Measurements from ENCODE around the gene SIX2. TPM values are rescaled to one million over a fixed set of nuclear protein-coding genes. Genes with fewer than 3 reads are reported as not detected.

SIX2 gene
- total and polyA plus RNA-seq, 2 experiments from 2014 or later = 0.87 to 1.3 TPM

DNA sequence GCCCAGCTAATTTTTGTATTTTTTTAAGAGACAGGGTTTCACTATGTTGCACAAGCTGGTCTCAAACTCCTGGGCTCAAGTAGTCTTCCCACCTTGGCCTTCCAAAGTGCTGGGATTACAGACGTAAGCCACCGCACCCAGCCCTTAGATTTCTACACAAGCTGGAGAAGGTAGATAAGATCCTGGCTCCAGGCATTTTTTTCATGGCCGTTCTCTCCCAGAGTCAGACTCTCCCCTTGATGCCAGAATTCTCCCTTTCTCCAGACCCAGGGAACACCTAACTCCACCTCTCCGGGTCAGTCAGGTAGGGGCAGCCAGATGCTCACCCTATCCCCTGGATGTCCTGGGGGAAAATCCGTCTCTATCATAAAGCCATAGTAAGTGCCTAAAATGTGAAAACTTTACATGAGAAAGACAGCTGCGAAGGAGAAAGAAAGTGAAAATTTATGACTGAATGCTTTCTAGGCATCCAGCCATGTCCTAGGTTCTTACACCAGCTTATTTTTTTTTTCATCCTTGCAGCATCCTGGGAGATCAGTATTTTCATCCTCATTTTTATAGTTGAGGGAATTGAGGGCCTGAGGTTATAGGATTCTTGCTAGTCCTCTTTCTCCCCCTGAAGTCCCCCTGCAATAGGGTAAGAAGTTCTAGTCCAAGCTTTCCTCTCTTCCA, 51.5 kb downstream of the SIX2 start:
- peaks cover 46% of the 10 kb centered on the region for H3K27me3 Mint-ChIP-seq (ENCODE audit: insufficient read depth, low read depth, poor library complexity)
- no peak for TF ChIP-seq NANOG (IDR thresholded peaks at IDR 0.05; ENCODE audit: borderline replicate concordance)
- no peak for TF ChIP-seq ZNF331 (CRISPR knock-in tag; IDR thresholded peaks at IDR 0.05; ENCODE audit: low read depth)
- TF ChIP-seq CREB1 (CRISPR knock-in tag; IDR thresholded peaks at IDR 0.05; ENCODE audit: low read depth) = no peak
- TF ChIP-seq, protein P1, sequence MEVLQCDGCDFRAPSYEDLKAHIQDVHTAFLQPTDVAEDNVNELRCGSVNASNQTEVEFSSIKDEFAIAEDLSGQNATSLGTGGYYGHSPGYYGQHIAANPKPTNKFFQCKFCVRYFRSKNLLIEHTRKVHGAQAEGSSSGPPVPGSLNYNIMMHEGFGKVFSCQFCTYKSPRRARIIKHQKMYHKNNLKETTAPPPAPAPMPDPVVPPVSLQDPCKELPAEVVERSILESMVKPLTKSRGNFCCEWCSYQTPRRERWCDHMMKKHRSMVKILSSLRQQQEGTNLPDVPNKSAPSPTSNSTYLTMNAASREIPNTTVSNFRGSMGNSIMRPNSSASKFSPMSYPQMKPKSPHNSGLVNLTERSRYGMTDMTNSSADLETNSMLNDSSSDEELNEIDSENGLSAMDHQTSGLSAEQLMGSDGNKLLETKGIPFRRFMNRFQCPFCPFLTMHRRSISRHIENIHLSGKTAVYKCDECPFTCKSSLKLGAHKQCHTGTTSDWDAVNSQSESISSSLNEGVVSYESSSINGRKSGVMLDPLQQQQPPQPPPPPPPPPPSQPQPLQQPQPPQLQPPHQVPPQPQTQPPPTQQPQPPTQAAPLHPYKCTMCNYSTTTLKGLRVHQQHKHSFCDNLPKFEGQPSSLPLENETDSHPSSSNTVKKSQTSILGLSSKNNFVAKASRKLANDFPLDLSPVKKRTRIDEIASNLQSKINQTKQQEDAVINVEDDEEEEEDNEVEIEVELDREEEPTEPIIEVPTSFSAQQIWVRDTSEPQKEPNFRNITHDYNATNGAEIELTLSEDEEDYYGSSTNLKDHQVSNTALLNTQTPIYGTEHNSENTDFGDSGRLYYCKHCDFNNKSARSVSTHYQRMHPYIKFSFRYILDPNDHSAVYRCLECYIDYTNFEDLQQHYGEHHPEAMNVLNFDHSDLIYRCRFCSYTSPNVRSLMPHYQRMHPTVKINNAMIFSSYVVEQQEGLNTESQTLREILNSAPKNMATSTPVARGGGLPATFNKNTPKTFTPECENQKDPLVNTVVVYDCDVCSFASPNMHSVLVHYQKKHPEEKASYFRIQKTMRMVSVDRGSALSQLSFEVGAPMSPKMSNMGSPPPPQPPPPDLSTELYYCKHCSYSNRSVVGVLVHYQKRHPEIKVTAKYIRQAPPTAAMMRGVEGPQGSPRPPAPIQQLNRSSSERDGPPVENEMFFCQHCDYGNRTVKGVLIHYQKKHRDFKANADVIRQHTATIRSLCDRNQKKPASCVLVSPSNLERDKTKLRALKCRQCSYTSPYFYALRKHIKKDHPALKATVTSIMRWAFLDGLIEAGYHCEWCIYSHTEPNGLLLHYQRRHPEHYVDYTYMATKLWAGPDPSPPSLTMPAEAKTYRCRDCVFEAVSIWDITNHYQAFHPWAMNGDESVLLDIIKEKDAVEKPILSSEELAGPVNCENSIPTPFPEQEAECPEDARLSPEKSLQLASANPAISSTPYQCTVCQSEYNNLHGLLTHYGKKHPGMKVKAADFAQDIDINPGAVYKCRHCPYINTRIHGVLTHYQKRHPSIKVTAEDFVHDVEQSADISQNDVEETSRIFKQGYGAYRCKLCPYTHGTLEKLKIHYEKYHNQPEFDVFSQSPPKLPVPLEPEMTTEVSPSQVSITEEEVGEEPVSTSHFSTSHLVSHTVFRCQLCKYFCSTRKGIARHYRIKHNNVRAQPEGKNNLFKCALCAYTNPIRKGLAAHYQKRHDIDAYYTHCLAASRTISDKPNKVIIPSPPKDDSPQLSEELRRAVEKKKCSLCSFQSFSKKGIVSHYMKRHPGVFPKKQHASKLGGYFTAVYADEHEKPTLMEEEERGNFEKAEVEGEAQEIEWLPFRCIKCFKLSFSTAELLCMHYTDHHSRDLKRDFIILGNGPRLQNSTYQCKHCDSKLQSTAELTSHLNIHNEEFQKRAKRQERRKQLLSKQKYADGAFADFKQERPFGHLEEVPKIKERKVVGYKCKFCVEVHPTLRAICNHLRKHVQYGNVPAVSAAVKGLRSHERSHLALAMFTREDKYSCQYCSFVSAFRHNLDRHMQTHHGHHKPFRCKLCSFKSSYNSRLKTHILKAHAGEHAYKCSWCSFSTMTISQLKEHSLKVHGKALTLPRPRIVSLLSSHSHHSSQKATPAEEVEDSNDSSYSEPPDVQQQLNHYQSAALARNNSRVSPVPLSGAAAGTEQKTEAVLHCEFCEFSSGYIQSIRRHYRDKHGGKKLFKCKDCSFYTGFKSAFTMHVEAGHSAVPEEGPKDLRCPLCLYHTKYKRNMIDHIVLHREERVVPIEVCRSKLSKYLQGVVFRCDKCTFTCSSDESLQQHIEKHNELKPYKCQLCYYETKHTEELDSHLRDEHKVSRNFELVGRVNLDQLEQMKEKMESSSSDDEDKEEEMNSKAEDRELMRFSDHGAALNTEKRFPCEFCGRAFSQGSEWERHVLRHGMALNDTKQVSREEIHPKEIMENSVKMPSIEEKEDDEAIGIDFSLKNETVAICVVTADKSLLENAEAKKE (CRISPR knock-in tag; IDR thresholded peaks at IDR 0.05) = no peak
- no peak for TF ChIP-seq STAT1 (IDR thresholded peaks at IDR 0.05; ENCODE audit: unreplicated experiment)
- no peak for TF ChIP-seq EZH2phosphoT487 (IDR thresholded peaks at IDR 0.05; ENCODE audit: unreplicated experiment)
- no peak for TF ChIP-seq ZNF114 (CRISPR knock-in tag; IDR thresholded peaks at IDR 0.05)
- TF ChIP-seq EZH2 (IDR thresholded peaks at IDR 0.05; ENCODE audit: low read depth, unreplicated experiment) = no peak
- TF ChIP-seq, protein P2, sequence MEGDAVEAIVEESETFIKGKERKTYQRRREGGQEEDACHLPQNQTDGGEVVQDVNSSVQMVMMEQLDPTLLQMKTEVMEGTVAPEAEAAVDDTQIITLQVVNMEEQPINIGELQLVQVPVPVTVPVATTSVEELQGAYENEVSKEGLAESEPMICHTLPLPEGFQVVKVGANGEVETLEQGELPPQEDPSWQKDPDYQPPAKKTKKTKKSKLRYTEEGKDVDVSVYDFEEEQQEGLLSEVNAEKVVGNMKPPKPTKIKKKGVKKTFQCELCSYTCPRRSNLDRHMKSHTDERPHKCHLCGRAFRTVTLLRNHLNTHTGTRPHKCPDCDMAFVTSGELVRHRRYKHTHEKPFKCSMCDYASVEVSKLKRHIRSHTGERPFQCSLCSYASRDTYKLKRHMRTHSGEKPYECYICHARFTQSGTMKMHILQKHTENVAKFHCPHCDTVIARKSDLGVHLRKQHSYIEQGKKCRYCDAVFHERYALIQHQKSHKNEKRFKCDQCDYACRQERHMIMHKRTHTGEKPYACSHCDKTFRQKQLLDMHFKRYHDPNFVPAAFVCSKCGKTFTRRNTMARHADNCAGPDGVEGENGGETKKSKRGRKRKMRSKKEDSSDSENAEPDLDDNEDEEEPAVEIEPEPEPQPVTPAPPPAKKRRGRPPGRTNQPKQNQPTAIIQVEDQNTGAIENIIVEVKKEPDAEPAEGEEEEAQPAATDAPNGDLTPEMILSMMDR (conservative IDR thresholded peaks at IDR 0.05; ENCODE audit: low read depth in 2 of 2) = no peak
- TF ChIP-seq POLR2AphosphoS5 (IDR thresholded peaks at IDR 0.05; ENCODE audit: low read depth) = no peak
- TF ChIP-seq JUNB (IDR thresholded peaks at IDR 0.05; ENCODE audit: unreplicated experiment) = no peak
- TF ChIP-seq, protein P3, sequence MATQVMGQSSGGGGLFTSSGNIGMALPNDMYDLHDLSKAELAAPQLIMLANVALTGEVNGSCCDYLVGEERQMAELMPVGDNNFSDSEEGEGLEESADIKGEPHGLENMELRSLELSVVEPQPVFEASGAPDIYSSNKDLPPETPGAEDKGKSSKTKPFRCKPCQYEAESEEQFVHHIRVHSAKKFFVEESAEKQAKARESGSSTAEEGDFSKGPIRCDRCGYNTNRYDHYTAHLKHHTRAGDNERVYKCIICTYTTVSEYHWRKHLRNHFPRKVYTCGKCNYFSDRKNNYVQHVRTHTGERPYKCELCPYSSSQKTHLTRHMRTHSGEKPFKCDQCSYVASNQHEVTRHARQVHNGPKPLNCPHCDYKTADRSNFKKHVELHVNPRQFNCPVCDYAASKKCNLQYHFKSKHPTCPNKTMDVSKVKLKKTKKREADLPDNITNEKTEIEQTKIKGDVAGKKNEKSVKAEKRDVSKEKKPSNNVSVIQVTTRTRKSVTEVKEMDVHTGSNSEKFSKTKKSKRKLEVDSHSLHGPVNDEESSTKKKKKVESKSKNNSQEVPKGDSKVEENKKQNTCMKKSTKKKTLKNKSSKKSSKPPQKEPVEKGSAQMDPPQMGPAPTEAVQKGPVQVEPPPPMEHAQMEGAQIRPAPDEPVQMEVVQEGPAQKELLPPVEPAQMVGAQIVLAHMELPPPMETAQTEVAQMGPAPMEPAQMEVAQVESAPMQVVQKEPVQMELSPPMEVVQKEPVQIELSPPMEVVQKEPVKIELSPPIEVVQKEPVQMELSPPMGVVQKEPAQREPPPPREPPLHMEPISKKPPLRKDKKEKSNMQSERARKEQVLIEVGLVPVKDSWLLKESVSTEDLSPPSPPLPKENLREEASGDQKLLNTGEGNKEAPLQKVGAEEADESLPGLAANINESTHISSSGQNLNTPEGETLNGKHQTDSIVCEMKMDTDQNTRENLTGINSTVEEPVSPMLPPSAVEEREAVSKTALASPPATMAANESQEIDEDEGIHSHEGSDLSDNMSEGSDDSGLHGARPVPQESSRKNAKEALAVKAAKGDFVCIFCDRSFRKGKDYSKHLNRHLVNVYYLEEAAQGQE (IDR thresholded peaks at IDR 0.05; ENCODE audit: unreplicated experiment) = no peak
- TF ChIP-seq, protein P4, sequence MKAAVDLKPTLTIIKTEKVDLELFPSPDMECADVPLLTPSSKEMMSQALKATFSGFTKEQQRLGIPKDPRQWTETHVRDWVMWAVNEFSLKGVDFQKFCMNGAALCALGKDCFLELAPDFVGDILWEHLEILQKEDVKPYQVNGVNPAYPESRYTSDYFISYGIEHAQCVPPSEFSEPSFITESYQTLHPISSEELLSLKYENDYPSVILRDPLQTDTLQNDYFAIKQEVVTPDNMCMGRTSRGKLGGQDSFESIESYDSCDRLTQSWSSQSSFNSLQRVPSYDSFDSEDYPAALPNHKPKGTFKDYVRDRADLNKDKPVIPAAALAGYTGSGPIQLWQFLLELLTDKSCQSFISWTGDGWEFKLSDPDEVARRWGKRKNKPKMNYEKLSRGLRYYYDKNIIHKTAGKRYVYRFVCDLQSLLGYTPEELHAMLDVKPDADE (IDR thresholded peaks at IDR 0.05) = no peak
- Histone ChIP-seq H3K27me3 (ENCODE audit: insufficient read depth) (peaks cover 53% of the 10 kb centered on the region), H3K4me3 (no peak overlapping the region), H3K4me2 (no peak overlapping the region), H3K36me3 (ENCODE audit: insufficient read depth) (no peaks in the 10 kb centered on the region), H3K4me1 (ENCODE audit: insufficient read depth) (peaks cover 32% of the 10 kb centered on the region), H3K79me2 (replicated peaks; ENCODE audit: insufficient read depth) (no peaks in the 10 kb centered on the region), H3K27ac (ENCODE audit: low read depth) (no peak overlapping the region), H2AFZ (no peak overlapping the region), H3K9me2 (ENCODE audit: insufficient read depth) (no peaks in the 10 kb centered on the region), H4K20me1 (replicated peaks; ENCODE audit: insufficient read depth) (no peaks in the 10 kb centered on the region), H3F3A (replicated peaks; ENCODE audit: low read depth) (0 out of 2 replicates have a peak, but pooled peaks cover 2% of the 10 kb centered on the region)
- no peak overlapping the region for H3K4me3 Mint-ChIP-seq
- DNase-seq (ENCODE audit: low spot score) = no peak
- no peak overlapping the region for H3K27ac Mint-ChIP-seq
- peaks cover 4% of the 10 kb centered on the region; the same call in 2 of the 3 replicates for H3K9me3 Mint-ChIP-seq
- H3K36me3 Mint-ChIP-seq (ENCODE audit: low read depth) = no peaks in the 10 kb centered on the region; the same call in 1 of the 3 replicates
- ATAC-seq = no peak
- H3K4me1 Mint-ChIP-seq = peaks cover 27% of the 10 kb centered on the region
